Keratinocyte (primary cell): ENCODE measurements around the gene TMEM271.

Experiments used
- CTCF ChIP-seq, 3 experiments: IDR thresholded peaks in 1 of 3; conservative IDR thresholded peaks in 1 of 3; optimal IDR thresholded peaks in 1 of 3; 2 replicates in 2 of 3; 3 replicates in 1 of 3; pipeline versions ENCODE3 to v1.5.1; 2011; ENCODE audit warnings: low read length in 3 of 3, mild to moderate bottlenecking in 3 of 3, moderate library complexity in 2 of 3, control low read depth in 1 of 3, inconsistent platforms in 1 of 3; ENCODE audit not compliant: insufficient read depth in 2 of 3; ENCODE audit errors: extremely low read depth in 1 of 3
- EZH2 ChIP-seq: IDR thresholded peaks from one replicate; pipeline ENCODE4 v1.6.1; 2012; ENCODE audit warnings: inconsistent platforms, mild to moderate bottlenecking, low read length, moderate library complexity

GRCh38 chr4:587671-588350, 11.7 kb upstream of the TMEM271 start:
- TF ChIP-seq CTCF (optimal IDR thresholded peaks at IDR 0.05 in 1 of 3, IDR thresholded peaks at IDR 0.05 in 1 of 3, conservative IDR thresholded peaks at IDR 0.05 in 1 of 3; ENCODE audit: extremely low read depth in 1 of 3, insufficient read depth in 2 of 3, low read length in 3 of 3), result no peak
- no peak for TF ChIP-seq EZH2
